ENCODE data around the gene EML2. TPM values are rescaled to one million over a fixed set of nuclear protein-coding genes. Genes with fewer than 3 reads are reported as not detected.
A peak's percentile ranks its signal among the peaks of the same experiment; 100 is the strongest.

The EML2 gene
- total RNA-seq, 1 donor from 2014 or later = 19.3 TPM

- DNase-seq (ENCODE audit: extremely low read depth, low read depth, low spot score) = no peak
These were observed 48.7 kb downstream of the EML2 start for GRCh38 chr19:45590300-45591003.

GRCh38 chr19:45589768-45590167 lies 49.4 kb downstream of the EML2 start:
- no peak for DNase-seq (ENCODE audit: extremely low read depth, low read depth, low spot score)

GRCh38 chr19:45587873-45588272 lies 51.3 kb downstream of the EML2 start:
- no peak for DNase-seq (ENCODE audit: extremely low read depth, low read depth, low spot score)

- DNase-seq (ENCODE audit: extremely low read depth, low read depth, low spot score) = no peak
These were observed 54.0 kb downstream of the EML2 start for GRCh38 chr19:45585158-45585577.

GRCh38 chr19:45584332-45585157 lies 54.7 kb downstream of the EML2 start, which contains the start of gene OPA3:
Gene OPA3 (minus strand): TSS chr19:45584802. CDS start chr19:45584764, 38 bp downstream.
- DNase-seq (ENCODE audit: extremely low read depth, low read depth, low spot score) = peak; percentile 97

- no peak for DNase-seq (ENCODE audit: extremely low read depth, low read depth, low spot score)
These were observed 57.6 kb downstream of the EML2 start for GRCh38 chr19:45581576-45581975.

GRCh38 chr19:45578861-45579260 lies 60.3 kb downstream of the EML2 start:
- DNase-seq (ENCODE audit: extremely low read depth, low read depth, low spot score) = no peak

GRCh38 chr19:45577111-45577905 lies 61.9 kb downstream of the EML2 start:
- no peak for DNase-seq (ENCODE audit: extremely low read depth, low read depth, low spot score)

GRCh38 chr19:45576682-45577081 lies 62.5 kb downstream of the EML2 start:
- no peak for DNase-seq (ENCODE audit: extremely low read depth, low read depth, low spot score)

- no peak for DNase-seq (ENCODE audit: extremely low read depth, low read depth, low spot score)
These were observed 64.0 kb downstream of the EML2 start for GRCh38 chr19:45575216-45575615.

- no peak for DNase-seq (ENCODE audit: extremely low read depth, low read depth, low spot score)
These were observed 64.7 kb downstream of the EML2 start for GRCh38 chr19:45574526-45574925.

- no peak for DNase-seq (ENCODE audit: extremely low read depth, low read depth, low spot score)
These were observed 67.6 kb downstream of the EML2 start for GRCh38 chr19:45571457-45572220.

- no peak for DNase-seq (ENCODE audit: extremely low read depth, low read depth, low spot score)
These were observed 69.4 kb downstream of the EML2 start for GRCh38 chr19:45569619-45570421.

GRCh38 chr19:45568732-45569131 lies 70.5 kb downstream of the EML2 start:
- no peak for DNase-seq (ENCODE audit: extremely low read depth, low read depth, low spot score)

- DNase-seq (ENCODE audit: extremely low read depth, low read depth, low spot score) = no peak
These were observed 71.6 kb downstream of the EML2 start for GRCh38 chr19:45567609-45568008.

GRCh38 chr19:45564131-45564780 lies 74.9 kb downstream of the EML2 start:
- DNase-seq (ENCODE audit: extremely low read depth, low read depth, low spot score) = no peak

- DNase-seq (ENCODE audit: extremely low read depth, low read depth, low spot score) = peak; percentile 23
These were observed 78.5 kb downstream of the EML2 start for GRCh38 chr19:45560686-45561085.

- DNase-seq (ENCODE audit: extremely low read depth, low read depth, low spot score) = no peak
These were observed 79.2 kb downstream of the EML2 start for GRCh38 chr19:45560038-45560437.

Measured in glomerular endothelial cell (primary cell).